ENCODE data around the gene GXYLT1. TPM values are rescaled to one million over a fixed set of nuclear protein-coding genes. Genes with fewer than 3 reads are reported as not detected.

Gene GXYLT1
- polyA plus RNA-seq, 1 donor from 2014 or later = 3.2 TPM

- no peaks in the 10 kb centered on the region for H3K79me2 ChIP-seq (replicated peaks; ENCODE audit: insufficient read depth, low read length)
- no peak overlapping the region for H3K9ac ChIP-seq (ENCODE audit: low read length)
- TF ChIP-seq, protein P1, sequence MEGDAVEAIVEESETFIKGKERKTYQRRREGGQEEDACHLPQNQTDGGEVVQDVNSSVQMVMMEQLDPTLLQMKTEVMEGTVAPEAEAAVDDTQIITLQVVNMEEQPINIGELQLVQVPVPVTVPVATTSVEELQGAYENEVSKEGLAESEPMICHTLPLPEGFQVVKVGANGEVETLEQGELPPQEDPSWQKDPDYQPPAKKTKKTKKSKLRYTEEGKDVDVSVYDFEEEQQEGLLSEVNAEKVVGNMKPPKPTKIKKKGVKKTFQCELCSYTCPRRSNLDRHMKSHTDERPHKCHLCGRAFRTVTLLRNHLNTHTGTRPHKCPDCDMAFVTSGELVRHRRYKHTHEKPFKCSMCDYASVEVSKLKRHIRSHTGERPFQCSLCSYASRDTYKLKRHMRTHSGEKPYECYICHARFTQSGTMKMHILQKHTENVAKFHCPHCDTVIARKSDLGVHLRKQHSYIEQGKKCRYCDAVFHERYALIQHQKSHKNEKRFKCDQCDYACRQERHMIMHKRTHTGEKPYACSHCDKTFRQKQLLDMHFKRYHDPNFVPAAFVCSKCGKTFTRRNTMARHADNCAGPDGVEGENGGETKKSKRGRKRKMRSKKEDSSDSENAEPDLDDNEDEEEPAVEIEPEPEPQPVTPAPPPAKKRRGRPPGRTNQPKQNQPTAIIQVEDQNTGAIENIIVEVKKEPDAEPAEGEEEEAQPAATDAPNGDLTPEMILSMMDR (IDR thresholded peaks at IDR 0.05; ENCODE audit: poor library complexity, severe bottlenecking) = no peak
- TF ChIP-seq TAF1 (IDR thresholded peaks at IDR 0.05; ENCODE audit: low read depth) (no peak), EP300 (conservative IDR thresholded peaks at IDR 0.05; ENCODE audit: poor library complexity, severe bottlenecking) (no peak), MXI1 (conservative IDR thresholded peaks at IDR 0.05; ENCODE audit: poor library complexity, severe bottlenecking) (no peak), EZH2 (IDR thresholded peaks at IDR 0.05; ENCODE audit: borderline replicate concordance, insufficient read depth, low read length, poor library complexity, severe bottlenecking) (no peak), SMC3 (conservative IDR thresholded peaks at IDR 0.05; ENCODE audit: poor library complexity) (no peak), RAD21 (conservative IDR thresholded peaks at IDR 0.05) (no peak), POLR2AphosphoS5 (IDR thresholded peaks at IDR 0.05) (no peak), REST (IDR thresholded peaks at IDR 0.05; ENCODE audit: borderline replicate concordance) (no peak)
- no peaks in the 10 kb centered on the region for H4K20me1 ChIP-seq (ENCODE audit: insufficient read depth)
- no peak overlapping the region for H3K4me2 ChIP-seq (ENCODE audit: low read length)
- H3K27me3 ChIP-seq (ENCODE audit: insufficient read depth, low read depth, low read length) = no peaks in the 10 kb centered on the region
- no peak overlapping the region for H2AFZ ChIP-seq (ENCODE audit: low read depth, low read length)
- no peaks in the 10 kb centered on the region for H3K36me3 ChIP-seq (ENCODE audit: insufficient read depth, low read length)
- H3K4me3 ChIP-seq (ENCODE audit: low read length) = no peak overlapping the region
- no peaks in the 10 kb centered on the region for H3K9me2 ChIP-seq (ENCODE audit: insufficient read depth, low read length)
- no peaks in the 10 kb centered on the region for H3K9me3 ChIP-seq (ENCODE audit: low read length)
- no peak overlapping the region for H3K27ac ChIP-seq (ENCODE audit: low read length)
- H3F3A ChIP-seq (ENCODE audit: insufficient read depth, low read length, poor library complexity, severe bottlenecking) = no peaks in the 10 kb centered on the region
These were observed 88.5 kb downstream of the GXYLT1 start for GRCh38 chr12:42056130-42056529.

DNA sequence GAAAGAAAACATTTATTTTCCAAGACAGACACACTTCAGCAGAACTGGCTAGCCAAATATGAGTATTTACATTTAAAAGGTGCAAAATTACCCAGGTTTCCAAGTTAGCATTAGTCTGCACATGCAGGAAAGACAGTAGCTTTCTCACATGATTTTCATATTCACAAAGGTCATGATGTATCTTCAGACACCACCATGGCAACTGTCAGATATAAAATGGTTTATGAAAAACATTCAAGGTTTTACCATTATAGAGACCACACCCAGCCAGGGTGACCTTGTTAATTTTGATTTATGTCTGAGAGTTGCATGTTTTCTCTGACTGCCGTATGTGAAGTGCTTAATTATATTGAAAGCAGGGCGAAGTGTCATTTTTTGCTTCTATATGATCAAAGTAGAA, 91.2 kb downstream of the GXYLT1 start:
- no peaks in the 10 kb centered on the region for H4K20me1 ChIP-seq (ENCODE audit: insufficient read depth)
- no peaks in the 10 kb centered on the region for H3K27me3 ChIP-seq (ENCODE audit: insufficient read depth, low read depth, low read length)

More for the DNA sequence above, 91.2 kb downstream of the GXYLT1 start:
- Histone ChIP-seq H3K9me2 (ENCODE audit: insufficient read depth, low read length) (no peaks in the 10 kb centered on the region), H3K9me3 (ENCODE audit: low read length) (no peaks in the 10 kb centered on the region), H3K4me2 (ENCODE audit: low read length) (no peak overlapping the region), H3K4me3 (ENCODE audit: low read length) (no peak overlapping the region), H3K9ac (ENCODE audit: low read length) (no peak overlapping the region), H3K79me2 (replicated peaks; ENCODE audit: insufficient read depth, low read length) (no peaks in the 10 kb centered on the region), H3K27ac (ENCODE audit: low read length) (no peak overlapping the region), H2AFZ (ENCODE audit: low read depth, low read length) (no peak overlapping the region), H3K36me3 (ENCODE audit: insufficient read depth, low read length) (no peaks in the 10 kb centered on the region), H3F3A (ENCODE audit: insufficient read depth, low read length, poor library complexity, severe bottlenecking) (no peaks in the 10 kb centered on the region)
- no peak for TF ChIP-seq REST (IDR thresholded peaks at IDR 0.05; ENCODE audit: borderline replicate concordance)
- TF ChIP-seq TAF1 (IDR thresholded peaks at IDR 0.05; ENCODE audit: low read depth) = no peak
- no peak for TF ChIP-seq RAD21 (conservative IDR thresholded peaks at IDR 0.05)
- no peak for TF ChIP-seq MXI1 (conservative IDR thresholded peaks at IDR 0.05; ENCODE audit: poor library complexity, severe bottlenecking)
- TF ChIP-seq POLR2AphosphoS5 (IDR thresholded peaks at IDR 0.05) = no peak
- no peak for TF ChIP-seq SMC3 (conservative IDR thresholded peaks at IDR 0.05; ENCODE audit: poor library complexity)
- TF ChIP-seq EZH2 (IDR thresholded peaks at IDR 0.05; ENCODE audit: borderline replicate concordance, insufficient read depth, low read length, poor library complexity, severe bottlenecking) = no peak
- TF ChIP-seq EP300 (conservative IDR thresholded peaks at IDR 0.05; ENCODE audit: poor library complexity, severe bottlenecking) = no peak
- TF ChIP-seq, protein P1 (IDR thresholded peaks at IDR 0.05; ENCODE audit: poor library complexity, severe bottlenecking) = no peak
